Mesothelial cell of epicardium (in vitro differentiated cells): ENCODE measurements around the gene CDH13. TPM values are rescaled to one million over a fixed set of nuclear protein-coding genes. Genes with fewer than 3 reads are reported as not detected.
A peak's percentile ranks its signal among the peaks of the same experiment; 100 is the strongest.

Experiments
- DNase-seq, 2 experiments: peaks; one replicate each; pipeline ENCODE4 v3.0.0; 2021; ENCODE audit warnings: low spot score in 2 of 2; ENCODE audit not compliant: unreplicated experiment in 2 of 2
- H3K27ac Mint-ChIP-seq: 2 replicates; pipeline ENCODE4 v1.8.0; 2021; ENCODE audit warnings: mixed read lengths
- H3K27me3 Mint-ChIP-seq: 2 replicates; pipeline ENCODE4 v1.8.0; 2021; ENCODE audit warnings: low read depth, mixed read lengths
- H3K36me3 Mint-ChIP-seq: 2 replicates; pipeline ENCODE4 v1.8.0; 2021; ENCODE audit warnings: mixed read lengths
- H3K4me1 Mint-ChIP-seq: 2 replicates; pipeline ENCODE4 v1.8.0; 2021; ENCODE audit warnings: mixed read lengths
- H3K4me3 Mint-ChIP-seq: 2 replicates; pipeline ENCODE4 v1.8.0; 2021; ENCODE audit warnings: mild to moderate bottlenecking, moderate library complexity, mixed read lengths
- H3K9me3 Mint-ChIP-seq: 2 replicates; pipeline ENCODE4 v1.8.0; 2021; ENCODE audit warnings: mixed read lengths
- CTCF ChIP-seq: fragments of 200-600 bp; sonication (generic); IDR thresholded peaks from one replicate; pipeline ENCODE4 v1.5.0; 2021; ENCODE audit warnings: antibody characterized with exemption; ENCODE audit not compliant: unreplicated experiment
- total RNA-seq: library from RNA; stranded (reverse); gene quantifications from 3 replicates; pipeline ENCODE4 v1.2.1, GENCODE V29; 2021

The CDH13 gene
- total RNA-seq, 1 donor from 2014 or later, result 0.80 TPM

DNA sequence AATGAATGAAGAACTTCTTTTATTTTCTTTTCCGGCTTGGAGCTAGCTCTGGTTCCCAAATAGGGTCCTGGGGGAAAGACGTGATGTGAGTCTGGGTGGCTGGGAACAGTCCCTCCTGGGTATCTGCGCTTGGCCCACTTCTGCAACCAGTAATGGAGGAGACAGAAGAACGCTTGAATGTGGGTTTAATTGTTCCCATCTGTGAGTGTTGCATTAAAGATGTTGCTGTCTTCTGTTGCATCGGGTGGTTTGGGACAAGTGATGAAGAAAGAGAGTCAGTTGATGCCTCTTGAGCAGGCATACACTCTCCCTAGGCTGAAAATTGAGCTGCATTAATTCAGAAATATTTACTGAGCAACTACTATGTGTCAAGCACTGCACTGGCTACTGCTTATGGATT lies 511.1 kb downstream of the CDH13 start:
- H3K27ac Mint-ChIP-seq, result no peak overlapping the region
- H3K4me3 Mint-ChIP-seq, result no peak overlapping the region
- H3K9me3 Mint-ChIP-seq, result no peaks in the 10 kb centered on the region
- H3K27me3 Mint-ChIP-seq, result peaks cover 5% of the 10 kb centered on the region
- H3K4me1 Mint-ChIP-seq, result peaks cover 10% of the 10 kb centered on the region
- no peak for DNase-seq
- H3K36me3 Mint-ChIP-seq, result no peaks in the 10 kb centered on the region
- TF ChIP-seq CTCF, result no peak

DNA sequence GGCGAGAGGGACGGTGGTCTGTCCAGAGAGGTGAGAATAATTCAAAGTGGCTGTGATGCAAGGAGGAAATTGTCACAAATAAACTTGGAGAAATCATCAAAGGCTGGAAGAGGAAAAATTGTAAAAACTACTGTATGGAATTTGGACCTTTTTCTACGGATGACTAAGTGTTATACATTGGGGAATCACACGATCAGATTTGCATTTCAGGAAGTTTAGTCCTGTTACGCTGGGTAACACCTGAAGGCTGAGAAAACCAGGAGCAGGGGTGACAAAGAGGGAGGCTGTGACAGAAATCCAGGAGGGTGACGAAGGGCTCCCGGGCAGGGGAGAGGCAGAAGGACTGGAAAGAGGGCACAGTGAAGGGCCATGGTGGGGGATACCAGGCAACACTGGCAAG lies 511.7 kb downstream of the CDH13 start:
- H3K27me3 Mint-ChIP-seq, result peaks cover 5% of the 10 kb centered on the region
- H3K9me3 Mint-ChIP-seq, result no peaks in the 10 kb centered on the region
- no peak for TF ChIP-seq CTCF
- H3K36me3 Mint-ChIP-seq, result no peaks in the 10 kb centered on the region
- DNase-seq, result no peak
- H3K4me3 Mint-ChIP-seq, result no peak overlapping the region
- peaks cover 11% of the 10 kb centered on the region for H3K4me1 Mint-ChIP-seq
- H3K27ac Mint-ChIP-seq, result no peak overlapping the region

- Mint-ChIP-seq H3K36me3 (no peaks in the 10 kb centered on the region), H3K4me1 (peaks cover 15% of the 10 kb centered on the region), H3K27ac (no peak overlapping the region), H3K4me3 (no peak overlapping the region), H3K27me3 (peaks cover 5% of the 10 kb centered on the region), H3K9me3 (no peaks in the 10 kb centered on the region)
- DNase-seq, result no peak
- TF ChIP-seq CTCF, result no peak
Observed at GRCh38 chr16:83138976-83139690, 512.4 kb downstream of the CDH13 start.

DNA sequence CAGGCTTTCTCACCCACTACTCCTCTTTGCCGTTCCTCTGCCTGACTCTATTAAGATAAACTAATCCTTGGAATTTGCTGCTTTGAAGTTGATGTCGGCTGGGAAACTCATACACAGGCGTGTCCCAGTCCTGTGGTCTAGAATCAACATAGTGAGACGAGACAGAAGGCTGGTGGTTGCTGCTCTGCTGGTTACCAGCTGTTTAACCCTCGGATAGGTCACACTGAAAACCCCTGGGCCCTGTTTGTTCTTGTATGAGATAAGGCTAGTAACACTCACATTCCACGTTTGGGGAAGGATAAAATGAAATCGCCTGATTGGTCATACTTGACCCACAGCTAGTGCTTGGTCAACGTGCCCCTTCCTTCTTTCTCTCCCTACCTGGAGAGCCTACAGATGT lies 517.0 kb downstream of the CDH13 start:
- DNase-seq, result no peak
- Mint-ChIP-seq H3K4me3 (no peak overlapping the region), H3K4me1 (peaks cover 9% of the 10 kb centered on the region), H3K27ac (peak overlapping the region; percentile 32), H3K36me3 (no peaks in the 10 kb centered on the region), H3K9me3 (no peaks in the 10 kb centered on the region), H3K27me3 (no peaks in the 10 kb centered on the region)
- no peak for TF ChIP-seq CTCF

GRCh38 chr16:83145297-83145696 lies 518.5 kb downstream of the CDH13 start:
- peaks cover 9% of the 10 kb centered on the region for H3K4me1 Mint-ChIP-seq
- DNase-seq, result no peak
- TF ChIP-seq CTCF, result no peak
- no peak overlapping the region for H3K27ac Mint-ChIP-seq
- H3K27me3 Mint-ChIP-seq, result no peaks in the 10 kb centered on the region
- H3K9me3 Mint-ChIP-seq, result no peaks in the 10 kb centered on the region
- no peak overlapping the region for H3K4me3 Mint-ChIP-seq
- no peaks in the 10 kb centered on the region for H3K36me3 Mint-ChIP-seq
